GM20000 (cell line): ENCODE measurements around the gene GIT2.
A peak's percentile ranks its signal among the peaks of the same experiment; 100 is the strongest.

Experiments
- DNase-seq: peaks from one replicate; pipeline ENCODE4 v3.0.0; 2012; ENCODE audit warnings: low spot score
- TF ChIP-seq, protein P1 (sequence below): IDR thresholded peaks from 2 replicates; pipeline ENCODE4 v1.5.1; 2012; ENCODE audit warnings: mild to moderate bottlenecking, control low read depth; ENCODE audit errors: extremely low read depth, missing control alignments

The GIT2 gene

DNA sequence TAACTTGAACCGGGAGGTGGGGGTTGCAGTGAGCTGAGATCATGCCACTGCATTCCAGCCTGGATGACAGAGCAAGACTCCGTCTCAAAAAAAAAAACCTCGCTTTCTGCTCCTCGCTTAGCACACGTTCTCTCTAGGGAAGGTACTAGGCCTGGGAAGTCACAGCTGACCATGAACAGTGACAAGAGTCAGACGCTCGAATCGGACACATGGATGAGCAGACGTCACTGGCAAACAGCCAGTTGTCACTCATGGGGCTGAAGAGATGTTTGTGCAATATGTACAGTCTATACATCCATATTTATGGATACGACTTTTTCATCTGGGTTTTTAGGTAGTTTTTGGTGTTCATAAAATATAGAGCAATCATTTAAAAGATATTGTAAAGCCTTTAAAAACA, 76.7 kb downstream of the GIT2 start:
- TF ChIP-seq, protein P1, sequence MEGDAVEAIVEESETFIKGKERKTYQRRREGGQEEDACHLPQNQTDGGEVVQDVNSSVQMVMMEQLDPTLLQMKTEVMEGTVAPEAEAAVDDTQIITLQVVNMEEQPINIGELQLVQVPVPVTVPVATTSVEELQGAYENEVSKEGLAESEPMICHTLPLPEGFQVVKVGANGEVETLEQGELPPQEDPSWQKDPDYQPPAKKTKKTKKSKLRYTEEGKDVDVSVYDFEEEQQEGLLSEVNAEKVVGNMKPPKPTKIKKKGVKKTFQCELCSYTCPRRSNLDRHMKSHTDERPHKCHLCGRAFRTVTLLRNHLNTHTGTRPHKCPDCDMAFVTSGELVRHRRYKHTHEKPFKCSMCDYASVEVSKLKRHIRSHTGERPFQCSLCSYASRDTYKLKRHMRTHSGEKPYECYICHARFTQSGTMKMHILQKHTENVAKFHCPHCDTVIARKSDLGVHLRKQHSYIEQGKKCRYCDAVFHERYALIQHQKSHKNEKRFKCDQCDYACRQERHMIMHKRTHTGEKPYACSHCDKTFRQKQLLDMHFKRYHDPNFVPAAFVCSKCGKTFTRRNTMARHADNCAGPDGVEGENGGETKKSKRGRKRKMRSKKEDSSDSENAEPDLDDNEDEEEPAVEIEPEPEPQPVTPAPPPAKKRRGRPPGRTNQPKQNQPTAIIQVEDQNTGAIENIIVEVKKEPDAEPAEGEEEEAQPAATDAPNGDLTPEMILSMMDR = no peak
- no peak for DNase-seq

DNA sequence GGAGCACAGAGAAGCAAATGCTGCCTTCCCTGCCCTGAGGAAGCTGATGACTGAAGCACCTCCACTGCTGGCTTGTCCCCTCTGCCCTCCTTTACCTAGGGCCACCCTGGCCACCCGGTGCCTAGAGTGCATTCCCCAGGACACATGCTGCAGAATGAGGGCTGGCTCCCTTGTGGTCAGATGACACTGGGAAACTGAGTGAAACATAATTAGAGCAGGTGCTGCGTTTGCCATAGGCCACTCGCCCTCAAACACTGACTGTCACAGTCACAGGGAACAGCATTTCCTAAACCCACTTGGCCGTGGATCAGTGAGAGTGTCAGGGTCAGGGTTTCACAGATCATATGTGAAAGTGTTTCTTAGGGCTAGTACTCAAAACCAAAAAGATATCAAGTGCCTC, 80.1 kb downstream of the GIT2 start:
- TF ChIP-seq, protein P1 = no peak

DNA sequence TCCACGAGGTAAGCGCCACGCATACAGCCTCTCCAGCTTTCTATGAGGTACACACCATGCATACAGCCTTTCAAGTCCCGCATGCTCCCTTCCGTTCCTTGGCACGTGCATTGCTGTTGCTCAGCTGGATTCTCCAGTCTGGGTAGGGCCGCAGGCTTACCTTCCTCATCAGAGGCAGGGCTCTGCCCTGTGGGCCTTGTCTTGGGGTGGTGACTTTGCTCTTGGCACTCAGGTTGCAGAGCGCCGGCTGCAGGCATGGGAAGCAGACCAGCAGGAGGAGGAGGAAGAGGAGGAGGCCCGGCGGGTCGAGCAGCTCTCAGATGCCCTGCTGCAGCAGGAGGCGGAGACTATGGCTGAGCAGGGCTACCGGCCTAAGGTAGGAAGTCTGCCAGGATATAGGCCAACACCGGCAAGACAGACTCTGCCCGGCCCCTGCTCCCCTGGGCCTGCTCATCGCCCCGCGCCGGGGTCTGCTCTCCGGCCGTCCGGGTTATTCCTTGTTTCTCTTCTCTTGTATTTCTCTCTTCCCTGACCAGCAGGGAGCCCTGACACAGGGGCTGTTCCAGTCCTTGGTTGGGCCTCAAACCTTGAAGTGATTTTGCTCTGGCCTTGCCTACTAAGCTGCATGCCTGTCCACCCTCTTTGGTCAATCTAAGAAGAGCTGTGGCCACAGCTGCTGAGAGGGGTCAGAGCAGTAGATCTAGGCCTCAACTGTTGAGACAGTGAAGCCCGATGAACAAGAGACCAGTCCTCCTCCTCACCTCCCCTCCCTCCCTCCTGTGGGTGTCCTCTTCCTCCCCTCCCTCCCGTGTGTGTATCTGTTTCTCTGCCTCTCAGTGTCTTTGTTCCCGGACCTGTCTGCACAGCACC, 80.8 kb downstream of the GIT2 start:
- no peak for DNase-seq
- TF ChIP-seq, protein P1 = no peak

More for the DNA sequence above, 80.1 kb downstream of the GIT2 start:
- DNase-seq = no peak

DNA sequence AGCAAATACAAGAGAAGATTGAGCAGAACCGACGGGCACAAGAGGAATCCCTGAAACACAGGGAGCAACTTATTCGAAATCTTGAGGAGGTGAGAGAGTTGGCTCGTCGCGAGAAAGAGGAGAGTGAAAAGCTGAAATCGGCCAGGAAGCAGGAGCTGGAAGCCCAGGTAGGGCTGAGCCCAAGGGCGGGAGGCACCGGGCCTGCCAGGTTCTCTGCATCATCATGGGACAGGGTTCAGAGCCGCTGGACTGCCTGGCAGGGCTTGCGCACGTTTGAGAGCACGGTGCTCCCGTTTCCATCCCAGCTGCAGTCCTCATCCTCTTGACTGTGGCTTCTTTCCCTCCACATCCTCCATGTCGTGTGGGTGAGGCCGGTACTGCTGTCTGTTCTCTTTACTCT, 81.7 kb downstream of the GIT2 start:
- DNase-seq = no peak
- TF ChIP-seq, protein P1 = no peak

DNA sequence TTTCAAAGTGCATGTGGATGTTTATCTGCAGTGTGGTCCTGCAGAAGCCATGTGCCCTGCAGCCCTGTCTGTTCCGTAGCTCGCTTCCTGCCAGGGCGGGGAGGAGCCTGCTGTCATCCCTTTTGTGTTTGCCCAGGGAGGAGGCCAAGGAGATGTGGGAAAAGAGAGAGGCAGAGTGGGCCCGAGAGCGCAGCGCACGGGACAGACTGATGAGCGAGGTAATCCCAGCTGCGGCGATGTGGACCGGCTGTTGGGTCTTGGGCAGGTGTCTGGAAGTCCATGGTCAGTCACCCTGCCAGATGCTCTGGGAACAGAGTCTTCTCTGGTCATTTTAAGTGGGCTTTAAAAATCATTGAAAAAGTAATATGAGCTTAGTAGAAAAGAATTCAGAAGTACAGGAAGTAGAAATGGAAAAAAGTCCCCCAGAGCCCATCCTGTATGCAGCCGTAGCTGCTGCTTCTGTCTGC, 83.3 kb downstream of the GIT2 start:
- DNase-seq = no peak
- TF ChIP-seq, protein P1 = no peak

DNA sequence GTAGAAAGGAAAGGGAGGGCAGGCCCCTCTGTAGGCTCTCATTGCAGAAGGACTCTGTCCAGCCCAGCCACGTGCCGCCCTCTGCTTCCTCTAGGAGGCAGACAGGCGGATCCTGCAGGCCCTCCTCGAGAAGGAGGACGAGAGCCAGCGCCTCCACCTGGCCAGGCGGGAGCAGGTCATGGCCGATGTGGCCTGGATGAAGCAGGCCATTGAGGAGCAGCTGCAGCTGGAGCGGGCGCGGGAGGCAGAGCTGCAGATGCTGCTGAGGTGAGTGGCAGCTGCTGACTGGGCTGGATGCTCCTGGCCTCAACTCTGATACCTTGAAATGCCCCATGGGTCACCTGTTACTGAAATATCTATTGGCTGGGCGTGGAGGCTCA, 85.2 kb downstream of the GIT2 start:
- TF ChIP-seq, protein P1 = peak; percentile 5
- DNase-seq = no peak

DNA sequence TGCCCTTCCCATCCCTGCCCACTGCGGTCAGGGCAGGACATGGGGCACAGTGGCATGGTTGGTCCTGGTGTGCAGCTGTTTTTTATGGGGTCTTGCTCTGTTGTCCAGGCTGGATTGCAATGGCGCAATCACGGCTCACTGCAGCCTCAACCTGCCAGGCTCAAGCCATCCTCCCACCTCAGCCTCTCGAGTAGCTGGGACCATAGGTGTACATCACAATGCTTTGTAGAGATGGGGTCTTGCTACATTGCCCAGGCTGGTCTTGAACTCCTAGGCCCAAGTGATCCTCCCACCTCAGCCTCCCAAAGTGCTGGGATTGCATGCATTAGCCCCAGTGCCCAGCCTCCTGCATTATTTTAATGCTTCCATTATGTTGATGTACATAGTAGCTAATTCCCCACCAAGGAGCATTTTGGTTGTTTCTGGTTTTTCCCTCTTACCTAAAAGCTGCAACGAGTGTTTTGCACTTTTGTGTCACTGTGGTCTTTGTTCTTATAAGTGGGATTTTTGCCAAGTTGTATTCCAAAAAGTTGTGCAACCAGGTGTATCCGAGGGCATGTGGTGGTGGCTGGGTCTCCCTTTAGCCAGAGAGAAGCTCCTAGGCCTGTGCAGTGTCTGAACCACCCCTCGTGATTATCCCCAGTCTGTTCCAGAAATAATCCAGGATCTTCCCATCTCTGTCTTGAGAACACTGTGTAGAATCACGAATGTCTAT, 85.8 kb downstream of the GIT2 start:
- DNase-seq = no peak
- TF ChIP-seq, protein P1 = no peak
